IMR-90 (cell line): Measurements from ENCODE around the gene BGN. TPM values are rescaled to one million over a fixed set of nuclear protein-coding genes. Genes with fewer than 3 reads are reported as not detected.
A peak's percentile ranks its signal among the peaks of the same experiment; 100 is the strongest.

Source experiments
- ATAC-seq: fragments of 200-7000 bp; cut with Tn5 transposase; 2 replicates; pipeline ENCODE4 v1.9.1; 2020; ENCODE audit warnings: low read depth, mild to moderate bottlenecking, moderate library complexity
- BruUV-seq: library from RNA; stranded (reverse); fragments of 400-500 nt; replicated peaks from 2 replicates; lab custom pipeline; 2021; lab: Mats Ljungman, UMichigan
- CTCF ChIA-PET: fragments of 300-600 bp; formaldehyde crosslinking; extraction: SDS; loops from one replicate; lab custom pipeline; 2021; ENCODE audit warnings: antibody characterized with exemption; lab: Yijun Ruan, JAX
- POLR2A ChIA-PET: fragments of 300-600 bp; sonication (Branson Sonifier 250); formaldehyde crosslinking; loops from one replicate; lab custom pipeline; 2022; ENCODE audit warnings: antibody characterized with exemption; ENCODE audit not compliant: unreplicated experiment; lab: Charles Lee
- DNase-seq: peaks from one replicate; pipeline ENCODE4 v3.0.0; 2013
- H2AFZ ChIP-seq: replicated peaks from 2 replicates; pipeline ENCODE3; 2013; ENCODE audit warnings: low read length, mild to moderate bottlenecking; ENCODE audit not compliant: poor library complexity
- H2AK5ac ChIP-seq: 2 replicates; pipeline ENCODE4 v1.6.1; 2013; ENCODE audit warnings: low read depth, low read length, inconsistent platforms
- H2AK9ac ChIP-seq: replicated peaks from 2 replicates; pipeline ENCODE3; 2013; ENCODE audit warnings: mild to moderate bottlenecking, low read depth, low read length, moderate library complexity; ENCODE audit not compliant: poor library complexity
- H2BK120ac ChIP-seq: 2 replicates; pipeline ENCODE4 v1.6.1; 2013; ENCODE audit warnings: low read depth, low read length, inconsistent platforms
- H2BK15ac ChIP-seq: 3 replicates; pipeline ENCODE4 v1.6.1; 2013; ENCODE audit warnings: low read depth, low read length, inconsistent platforms
- H2BK20ac ChIP-seq: 2 replicates; pipeline ENCODE4 v1.6.1; 2013; ENCODE audit warnings: low read depth, mild to moderate bottlenecking, inconsistent platforms, low read length, moderate library complexity
- H2BK5ac ChIP-seq: 2 replicates; pipeline ENCODE4 v1.6.1; 2013; ENCODE audit warnings: mild to moderate bottlenecking, low read depth, low read length, inconsistent platforms; ENCODE audit not compliant: poor library complexity, severe bottlenecking
- H3K14ac ChIP-seq: replicated peaks from 2 replicates; pipeline ENCODE4 v1.6.1; 2013; ENCODE audit warnings: low read depth, low read length, inconsistent platforms
- H3K18ac ChIP-seq: 2 replicates; pipeline ENCODE4 v1.6.1; 2013; ENCODE audit warnings: low read depth, low read length, control low read depth
- H3K23ac ChIP-seq: 2 replicates; pipeline ENCODE4 v1.6.1; 2013; ENCODE audit warnings: low read depth, low read length, inconsistent platforms
- H3K27ac ChIP-seq: 2 replicates; pipeline ENCODE4 v1.5.1; 2013; ENCODE audit warnings: mild to moderate bottlenecking, control low read depth, low read length; ENCODE audit not compliant: insufficient read depth
- H3K27me3 ChIP-seq: 2 replicates; pipeline ENCODE4 v1.6.1; 2013; ENCODE audit warnings: low read length; ENCODE audit not compliant: control insufficient read depth, insufficient read depth
- H3K36me3 ChIP-seq: 2 replicates; pipeline ENCODE4 v1.6.1; 2013; ENCODE audit warnings: low read length, mixed read lengths; ENCODE audit not compliant: control insufficient read depth, insufficient read depth
- H3K4ac ChIP-seq: 2 replicates; pipeline ENCODE4 v1.6.1; 2013; ENCODE audit warnings: low read depth, low read length, inconsistent platforms
- H3K4me1 ChIP-seq: 2 replicates; pipeline ENCODE4 v1.6.1; 2013; ENCODE audit warnings: low read length, mixed read lengths; ENCODE audit not compliant: control insufficient read depth, insufficient read depth
- H3K4me2 ChIP-seq: 2 replicates; pipeline ENCODE4 v1.6.1; 2013; ENCODE audit warnings: low read depth, mild to moderate bottlenecking, control low read depth, low read length, moderate library complexity
- H3K4me3 ChIP-seq: 2 replicates; pipeline ENCODE4 v1.5.1; 2013; ENCODE audit warnings: low read depth, mild to moderate bottlenecking, control low read depth, low read length, moderate library complexity; ENCODE audit not compliant: insufficient read depth
- H3K56ac ChIP-seq: 2 replicates; pipeline ENCODE4 v1.6.1; 2013; ENCODE audit warnings: low read length, inconsistent platforms; ENCODE audit not compliant: insufficient read depth; ENCODE audit errors: extremely low read depth
- H3K79me1 ChIP-seq, 2 experiments: 2 replicates each; pipeline ENCODE4 v1.6.1; 2013; ENCODE audit warnings: low read length in 2 of 2, inconsistent platforms in 1 of 2, low read depth in 1 of 2
- H3K9ac ChIP-seq: 2 replicates; pipeline ENCODE4 v1.6.1; 2013; ENCODE audit warnings: low read depth, low read length, control low read depth
- H3K9me1 ChIP-seq: 2 replicates; pipeline ENCODE4 v1.6.1; 2013; ENCODE audit warnings: low read length, inconsistent platforms; ENCODE audit not compliant: insufficient read depth
- H3K9me3 ChIP-seq: 2 replicates; pipeline ENCODE4 v1.6.1; 2013; ENCODE audit warnings: low read length; ENCODE audit not compliant: control insufficient read depth, insufficient read depth
- H4K20me1 ChIP-seq: 2 replicates; pipeline ENCODE4 v1.6.1; 2013; ENCODE audit warnings: low read length, inconsistent platforms; ENCODE audit not compliant: insufficient read depth
- H4K5ac ChIP-seq: 2 replicates; pipeline ENCODE4 v1.6.1; 2013; ENCODE audit warnings: mild to moderate bottlenecking, low read depth, low read length, control low read depth
- H4K8ac ChIP-seq, 2 experiments: 2 replicates each; pipeline ENCODE4 v1.6.1; 2013; ENCODE audit warnings: low read depth in 2 of 2, low read length in 2 of 2, control low read depth in 1 of 2, inconsistent platforms in 1 of 2
- H4K91ac ChIP-seq: 2 replicates; pipeline ENCODE4 v1.6.1; 2013; ENCODE audit warnings: low read depth, low read length, inconsistent platforms; ENCODE audit not compliant: insufficient read depth
- CEBPB ChIP-seq: IDR thresholded peaks from 2 replicates; pipeline ENCODE4 v1.6.1; 2012; ENCODE audit warnings: low read depth, low read length, improper control_type of control experiment
- CHD1 ChIP-seq: IDR thresholded peaks from 2 replicates; pipeline ENCODE4 v1.6.1; 2012; ENCODE audit warnings: low read depth, low read length, improper control_type of control experiment
- CTCF ChIP-seq: conservative IDR thresholded peaks from 2 replicates; pipeline ENCODE4 v1.5.1; 2012; ENCODE audit warnings: mild to moderate bottlenecking, low read depth, low read length, improper control_type of control experiment
- ELK1 ChIP-seq: fragments of 150-350 bp; IDR thresholded peaks from 2 replicates; pipeline ENCODE4 v1.6.1; 2016; ENCODE audit warnings: low read depth, mild to moderate bottlenecking, low read length, moderate library complexity, borderline replicate concordance
- FOS ChIP-seq: fragments of 150-350 bp; IDR thresholded peaks from 2 replicates; pipeline ENCODE4 v1.6.1; 2016; ENCODE audit warnings: low read depth, low read length
- MAZ ChIP-seq: IDR thresholded peaks from 2 replicates; pipeline ENCODE4 v1.6.1; 2012; ENCODE audit warnings: low read depth, mild to moderate bottlenecking, low read length, improper control_type of control experiment, moderate library complexity, borderline replicate concordance
- MXI1 ChIP-seq: IDR thresholded peaks from 2 replicates; pipeline ENCODE4 v1.6.1; 2012; ENCODE audit warnings: low read depth, mild to moderate bottlenecking, low read length, moderate library complexity, borderline replicate concordance
- RAD21 ChIP-seq: IDR thresholded peaks from 2 replicates; pipeline ENCODE4 v1.6.1; 2012; ENCODE audit warnings: low read length, improper control_type of control experiment
- RCOR1 ChIP-seq: IDR thresholded peaks from 2 replicates; pipeline ENCODE4 v1.6.1; 2012; ENCODE audit warnings: mild to moderate bottlenecking, low read length, improper control_type of control experiment; ENCODE audit not compliant: insufficient replicate concordance
- SMC3 ChIP-seq: fragments of 150-350 bp; IDR thresholded peaks from 2 replicates; pipeline ENCODE4 v1.6.1; 2016; ENCODE audit warnings: low read depth, mild to moderate bottlenecking, antibody characterized with exemption, low read length, moderate library complexity
- WGBS, 2 experiments: methylation state at CpG; one replicate each; pipeline versions ENCODE4 v1.1.5 to v1.1.7; 2013; ENCODE audit warnings: missing lambda C conversion rate in 2 of 2; ENCODE audit not compliant: insufficient read length in 1 of 2; ENCODE audit errors: extremely low coverage in 2 of 2; 5-methylcytosine and 5-hydroxymethylcytosine counted together
- dilution Hi-C: fragments of 300-500 bp; cut with HindIII; formaldehyde crosslinking; loops from one replicate; pipeline ENCODE4 v1.14.3; 2018; ENCODE audit warnings: low sequenced_read_pairs; ENCODE audit not compliant: unreplicated experiment
- in situ Hi-C: fragments of 300-500 bp; cut with MboI; formaldehyde crosslinking; loops from 3 replicates; pipeline ENCODE4 v1.14.3; 2019; ENCODE audit warnings: low sequenced_read_pairs, inconsistent platforms, mixed read lengths
- intact Hi-C: fragments of 100-400 bp; cut with micrococcal nuclease; formaldehyde crosslinking; loops from 2 replicates; pipeline ENCODE4 v1.10.0; 2022
- polyA plus RNA-seq, 3 experiments: library from polyadenylated mRNA; depleted of rRNA; stranded (reverse); fragments of >200 nt; gene quantifications; 2 replicates each; pipeline ENCODE4 v1.2.3, GENCODE V29; 2012; ENCODE audit warnings: low replicate concordance in 1 of 3
- total RNA-seq: library from RNA; depleted of rRNA; stranded (reverse); fragments of >200 nt; gene quantifications from 2 replicates; pipeline ENCODE4 v1.2.3, GENCODE V29; 2012

The BGN gene
- total and polyA plus RNA-seq, 2 of the 4 experiments (the other 2 are of a cell fraction), result 11.3 to 298 TPM

GRCh38 chrX:153473126-153473525 lies 21.7 kb upstream of the BGN start:
- Histone ChIP-seq H3K27ac (no peak overlapping the region), H2BK5ac (no peak overlapping the region), H3K27me3 (no peaks in the 10 kb centered on the region), H4K5ac (no peak overlapping the region), H4K8ac (no peak overlapping the region), H4K20me1 (no peaks in the 10 kb centered on the region), H2AK9ac (peak overlapping the region; percentile 42), H3K4me3 (no peak overlapping the region), H3K23ac (no peak overlapping the region), H3K56ac (no peak overlapping the region), H3K4ac (no peak overlapping the region), H2AFZ (no peak overlapping the region), H3K9me3 (no peaks in the 10 kb centered on the region), H3K18ac (no peak overlapping the region), H3K14ac (no peak overlapping the region), H3K79me1 (peaks cover 0 to 16% of the 10 kb centered on the region in 2 experiments; a peak in 2 of 4 replicates), H3K9me1 (peaks cover 23% of the 10 kb centered on the region), H3K4me1 (peaks cover 33% of the 10 kb centered on the region), H2BK120ac (no peak overlapping the region), H3K4me2 (no peak overlapping the region), H2BK20ac (peak overlapping the region; percentile 35; the same call in 1 of the 2 replicates), H3K9ac (no peak overlapping the region), H2AK5ac (peak overlapping the region; percentile 67; the same call in 1 of the 2 replicates), H4K91ac (no peak overlapping the region), H3K36me3 (no peaks in the 10 kb centered on the region), H2BK15ac (no peak overlapping the region)
- dilution Hi-C loops, result no loop called here
- CTCF ChIA-PET, result interaction anchor here (1.4 to 2.3 kb wide), 2 partner anchors 12 to 21 kb away, joined by 7 read pairs; partner anchors contain the start of gene BGN
- TF ChIP-seq RAD21 (no peak), ELK1 (no peak), MXI1 (no peak), CHD1 (no peak), CEBPB (no peak), RCOR1 (no peak), FOS (no peak), SMC3 (no peak), MAZ (no peak), CTCF (no peak)
- no TSS peak for BruUV-seq
- WGBS, 2 experiments, result no CpG with 5 or more reads among the region's 10 CpGs
- DNase-seq (no peak), ATAC-seq (no peak)
- intact Hi-C loops, result no loop called here
- POLR2A ChIA-PET, result no interaction called here
- in situ Hi-C loops, result loop anchor here (25.0 kb wide), 1 partner anchor 436 kb away; no protein-coding TSS in a partner anchor
